Panc1 (cell line): Measurements from ENCODE around the gene UBXN1. TPM values are rescaled to one million over a fixed set of nuclear protein-coding genes. Genes with fewer than 3 reads are reported as not detected.

Source experiments
- ATAC-seq: fragments of 200-7000 bp; cut with Tn5 transposase; 2 replicates; pipeline ENCODE4 v1.9.1; 2020; ENCODE audit warnings: mild to moderate bottlenecking, moderate library complexity
- BruUV-seq: library from RNA; stranded (reverse); fragments of 400-500 nt; replicated peaks from 2 replicates; lab custom pipeline; 2021; lab: Mats Ljungman, UMichigan
- CTCF ChIA-PET: fragments of 300-600 bp; sonication (Branson Sonifier 250); formaldehyde crosslinking; loops from one replicate; lab custom pipeline; 2022; ENCODE audit warnings: antibody characterized with exemption; lab: Charles Lee
- POLR2A ChIA-PET: fragments of 300-600 bp; sonication (Branson Sonifier 250); formaldehyde crosslinking; loops from one replicate; lab custom pipeline; 2022; ENCODE audit warnings: antibody characterized with exemption; lab: Charles Lee
- DNase-seq: peaks from one replicate; pipeline ENCODE4 v3.0.0-alpha.2; 2010; ENCODE audit warnings: low read depth, low spot score
- H3K27ac ChIP-seq: 2 replicates; pipeline ENCODE4 v1.5.1; 2011; ENCODE audit warnings: mild to moderate bottlenecking, low read length, inconsistent platforms
- H3K27me3 ChIP-seq: fragments of 200-500 bp; sonication (Bioruptor generic); 2 replicates; pipeline ENCODE4 v1.6.0; 2014; ENCODE audit warnings: low read length, inconsistent platforms; ENCODE audit not compliant: control insufficient read depth, insufficient read depth
- H3K36me3 ChIP-seq: fragments of 200-500 bp; sonication (Bioruptor generic); 2 replicates; pipeline ENCODE4 v1.5.1; 2014; ENCODE audit warnings: inconsistent platforms, mild to moderate bottlenecking, low read length, moderate library complexity; ENCODE audit not compliant: control insufficient read depth, insufficient read depth
- H3K4me1 ChIP-seq: 2 replicates; pipeline ENCODE4 v1.5.1; 2011; ENCODE audit warnings: inconsistent platforms, mild to moderate bottlenecking, low read length, moderate library complexity; ENCODE audit not compliant: control insufficient read depth, insufficient read depth
- H3K4me3 ChIP-seq, 2 experiments: 2 replicates each; pipeline ENCODE4 v1.5.1; 2011 to 2012; ENCODE audit warnings: low read depth in 2 of 2, low read length in 2 of 2, mild to moderate bottlenecking in 2 of 2, inconsistent platforms in 1 of 2, moderate library complexity in 1 of 2
- H3K9me3 ChIP-seq: fragments of 200-500 bp; sonication (Bioruptor generic); 2 replicates; pipeline ENCODE4 v1.5.1; 2014; ENCODE audit warnings: low read depth, mild to moderate bottlenecking, inconsistent platforms, low read length, moderate library complexity; ENCODE audit not compliant: control insufficient read depth, insufficient read depth
- CTCF ChIP-seq: fragments of 450-650 bp; IDR thresholded peaks from 2 replicates; pipeline ENCODE4 v1.5.1; 2017; ENCODE audit warnings: mild to moderate bottlenecking
- POLR2AphosphoS5 ChIP-seq: IDR thresholded peaks from 2 replicates; pipeline ENCODE4 v1.6.1; 2012; ENCODE audit warnings: mild to moderate bottlenecking, low read depth, low read length, moderate library complexity
- SIN3A ChIP-seq: IDR thresholded peaks from 2 replicates; pipeline ENCODE4 v1.6.1; 2012; ENCODE audit warnings: low read depth, mild to moderate bottlenecking, low read length, moderate library complexity, borderline replicate concordance; ENCODE audit not compliant: insufficient read depth
- TCF7L2 ChIP-seq: IDR thresholded peaks from 2 replicates; pipeline ENCODE4 v1.6.1; 2011; ENCODE audit warnings: mild to moderate bottlenecking, low read depth, low read length, inconsistent platforms
- in situ Hi-C: cut with HindIII; loops from 2 replicates; pipeline ENCODE4 v1.10.0; 2016; ENCODE audit warnings: low sequenced_read_pairs, low pct_unique_long_range_greater_than_20kb
- intact Hi-C: fragments of 100-400 bp; cut with micrococcal nuclease; formaldehyde crosslinking; loops from one replicate; pipeline ENCODE4 v1.10.0; 2022; ENCODE audit not compliant: unreplicated experiment
- total RNA-seq: library from RNA; stranded (reverse); gene quantifications from one replicate; pipeline ENCODE4 v1.2.1, GENCODE V29; 2021; ENCODE audit not compliant: unreplicated experiment
- TF ChIP-seq, protein P1 (sequence below), 2 experiments: IDR thresholded peaks; 2 replicates each; pipeline ENCODE4 v1.6.1; 2011 to 2012; ENCODE audit warnings: low read depth in 2 of 2, control low read depth in 1 of 2, low read length in 1 of 2, mild to moderate bottlenecking in 1 of 2, moderate library complexity in 1 of 2; ENCODE audit not compliant: insufficient read depth in 1 of 2

UBXN1 gene
- total RNA-seq, 1 experiment from 2014 or later: 105 TPM

GRCh38 chr11:62716206-62716605 is 37.3 kb upstream of the UBXN1 start:
- in situ Hi-C loops: no loop called here
- intact Hi-C loops: no loop called here
- POLR2A ChIA-PET: interaction anchor here (0.7 kb wide), 1 partner anchor 356 kb away, joined by 3 read pairs; no protein-coding TSS in a partner anchor
- Histone ChIP-seq H3K4me1 (peaks cover 4% of the 10 kb centered on the region; the same call in 1 of the 2 replicates), H3K4me3 (no peak overlapping the region), H3K27ac (no peak overlapping the region), H3K27me3 (no peaks in the 10 kb centered on the region), H3K36me3 (peaks cover 41% of the 10 kb centered on the region), H3K9me3 (no peaks in the 10 kb centered on the region)
- DNase-seq (no peak), ATAC-seq (no peak)
- no TSS peak for BruUV-seq
- TF ChIP-seq, protein P1, sequence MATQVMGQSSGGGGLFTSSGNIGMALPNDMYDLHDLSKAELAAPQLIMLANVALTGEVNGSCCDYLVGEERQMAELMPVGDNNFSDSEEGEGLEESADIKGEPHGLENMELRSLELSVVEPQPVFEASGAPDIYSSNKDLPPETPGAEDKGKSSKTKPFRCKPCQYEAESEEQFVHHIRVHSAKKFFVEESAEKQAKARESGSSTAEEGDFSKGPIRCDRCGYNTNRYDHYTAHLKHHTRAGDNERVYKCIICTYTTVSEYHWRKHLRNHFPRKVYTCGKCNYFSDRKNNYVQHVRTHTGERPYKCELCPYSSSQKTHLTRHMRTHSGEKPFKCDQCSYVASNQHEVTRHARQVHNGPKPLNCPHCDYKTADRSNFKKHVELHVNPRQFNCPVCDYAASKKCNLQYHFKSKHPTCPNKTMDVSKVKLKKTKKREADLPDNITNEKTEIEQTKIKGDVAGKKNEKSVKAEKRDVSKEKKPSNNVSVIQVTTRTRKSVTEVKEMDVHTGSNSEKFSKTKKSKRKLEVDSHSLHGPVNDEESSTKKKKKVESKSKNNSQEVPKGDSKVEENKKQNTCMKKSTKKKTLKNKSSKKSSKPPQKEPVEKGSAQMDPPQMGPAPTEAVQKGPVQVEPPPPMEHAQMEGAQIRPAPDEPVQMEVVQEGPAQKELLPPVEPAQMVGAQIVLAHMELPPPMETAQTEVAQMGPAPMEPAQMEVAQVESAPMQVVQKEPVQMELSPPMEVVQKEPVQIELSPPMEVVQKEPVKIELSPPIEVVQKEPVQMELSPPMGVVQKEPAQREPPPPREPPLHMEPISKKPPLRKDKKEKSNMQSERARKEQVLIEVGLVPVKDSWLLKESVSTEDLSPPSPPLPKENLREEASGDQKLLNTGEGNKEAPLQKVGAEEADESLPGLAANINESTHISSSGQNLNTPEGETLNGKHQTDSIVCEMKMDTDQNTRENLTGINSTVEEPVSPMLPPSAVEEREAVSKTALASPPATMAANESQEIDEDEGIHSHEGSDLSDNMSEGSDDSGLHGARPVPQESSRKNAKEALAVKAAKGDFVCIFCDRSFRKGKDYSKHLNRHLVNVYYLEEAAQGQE (IDR thresholded peaks at IDR 0.05; ENCODE audit: insufficient read depth in 1 of 2, low read depth in 2 of 2, low read length in 1 of 2): no peak
- no peak for TF ChIP-seq CTCF
- no peak for TF ChIP-seq POLR2AphosphoS5
- no peak for TF ChIP-seq SIN3A
- TF ChIP-seq TCF7L2: no peak
- CTCF ChIA-PET: no interaction called here

DNA sequence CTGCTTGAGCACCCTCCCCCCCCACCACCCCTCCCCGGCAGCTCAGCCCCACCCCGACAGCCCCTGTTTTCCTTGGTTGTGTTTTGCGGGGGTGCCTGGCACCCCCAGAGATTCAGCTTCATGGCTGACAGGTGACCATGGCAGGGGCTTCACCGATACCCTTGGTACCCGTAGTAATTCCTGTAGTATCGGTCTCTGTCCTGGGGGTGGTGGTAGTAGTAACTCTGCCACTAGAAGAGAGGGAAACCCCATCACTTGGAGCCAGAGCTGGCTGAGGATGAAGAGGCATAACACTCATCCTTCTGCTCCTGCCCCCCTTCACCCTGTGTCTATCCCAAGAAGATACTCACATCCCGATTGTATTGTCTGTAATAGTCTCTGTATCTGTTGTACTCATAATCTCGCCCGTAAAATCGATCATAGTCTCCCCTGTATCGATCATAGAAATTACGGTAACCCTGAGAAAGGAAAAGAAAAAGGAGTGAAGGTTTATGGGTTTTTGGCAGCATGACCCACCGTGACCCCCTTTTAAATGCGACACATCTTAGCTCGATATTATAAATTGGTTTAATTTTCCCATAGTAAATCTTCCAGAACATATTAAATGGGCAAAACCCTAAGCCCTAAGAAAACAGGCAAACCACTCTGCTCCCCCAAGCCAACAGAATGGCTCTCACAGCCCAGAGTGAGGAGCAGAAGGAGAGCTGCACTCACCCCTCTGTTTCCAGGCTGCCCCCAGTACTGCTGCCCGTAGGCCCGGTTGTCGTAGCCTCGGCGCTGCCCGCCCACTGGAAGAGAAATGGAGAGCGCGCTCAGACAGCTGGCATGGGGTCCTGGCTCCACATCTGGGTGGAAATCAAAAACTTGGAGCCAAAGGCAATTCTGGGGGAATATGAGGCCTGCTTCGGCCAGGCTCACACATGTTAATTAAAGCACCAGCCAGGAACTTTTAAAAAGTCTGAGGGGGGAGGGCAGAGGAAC is 36.6 kb upstream of the UBXN1 start:
- Histone ChIP-seq H3K27ac (no peak overlapping the region), H3K9me3 (no peaks in the 10 kb centered on the region), H3K36me3 (peaks cover 37% of the 10 kb centered on the region), H3K4me3 (no peak overlapping the region), H3K4me1 (peaks cover 4% of the 10 kb centered on the region; the same call in 1 of the 2 replicates), H3K27me3 (no peaks in the 10 kb centered on the region)
- intact Hi-C loops: no loop called here
- POLR2A ChIA-PET: interaction anchor here (0.6 to 0.7 kb wide), 4 partner anchors 46 to 1137 kb away, joined by 3 to 4 read pairs (median 4); no protein-coding TSS in a partner anchor
- ATAC-seq (no peak), DNase-seq (no peak)
- no TSS peak for BruUV-seq
- in situ Hi-C loops: no loop called here
- TF ChIP-seq SIN3A (no peak), TCF7L2 (no peak), CTCF (no peak), POLR2AphosphoS5 (no peak)
- TF ChIP-seq, protein P1 (IDR thresholded peaks at IDR 0.05; ENCODE audit: insufficient read depth in 1 of 2, low read depth in 2 of 2, low read length in 1 of 2): no peak
- CTCF ChIA-PET: no interaction called here
